SK-N-MC (cell line): ENCODE measurements around the gene EHBP1.

ENCODE experiments used
- EZH2 ChIP-seq: fragments of 200-600 bp; sonication (generic); IDR thresholded peaks from one replicate; pipeline ENCODE4 v1.6.1; 2017; ENCODE audit warnings: antibody characterized with exemption
- POLR2AphosphoS5 ChIP-seq: IDR thresholded peaks from 2 replicates; pipeline ENCODE4 v1.6.1; 2012; ENCODE audit warnings: mild to moderate bottlenecking, low read depth, low read length, borderline replicate concordance

DNA sequence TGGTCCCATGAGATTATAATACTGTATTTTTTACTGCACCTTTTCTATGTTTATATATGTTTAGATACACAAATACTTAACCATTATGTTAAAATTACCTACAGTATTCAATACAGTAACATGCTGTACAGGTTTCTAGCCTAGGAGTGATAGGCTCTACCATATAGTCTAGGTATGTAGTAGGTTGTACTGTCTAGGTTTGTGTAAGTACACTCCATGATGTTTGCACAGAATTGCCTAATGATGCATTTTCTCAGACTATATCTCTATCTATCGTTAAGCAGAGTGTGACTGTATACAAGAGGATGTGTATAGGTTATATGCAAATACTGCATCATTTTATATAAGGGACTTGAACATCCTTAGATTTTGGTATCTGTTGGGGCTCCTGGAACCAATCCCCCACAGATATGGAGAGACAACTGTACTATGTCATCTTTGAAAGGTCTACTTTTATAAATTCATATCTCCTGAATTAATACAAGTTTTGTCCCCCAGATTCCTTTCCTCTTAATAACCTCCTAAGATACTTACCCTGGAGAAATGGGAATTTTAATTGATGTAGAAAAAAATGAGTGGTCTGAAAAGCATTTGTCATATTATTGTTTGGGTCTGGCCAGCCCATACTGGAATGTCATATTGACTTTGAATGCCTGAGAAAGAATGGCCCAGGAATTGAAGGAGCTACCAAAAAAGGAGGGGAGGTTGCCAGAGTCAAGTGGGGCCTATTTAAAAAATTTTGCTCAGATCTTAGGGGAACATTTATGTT is 36.6 kb downstream of the EHBP1 start:
- TF ChIP-seq EZH2, result no peak
- TF ChIP-seq POLR2AphosphoS5, result no peak
